ENCODE measurements around the gene SH3PXD2A. TPM values are rescaled to one million over a fixed set of nuclear protein-coding genes. Genes with fewer than 3 reads are reported as not detected.

The SH3PXD2A gene
- total RNA-seq, 1 donor from 2014 or later = 17.3 TPM

- Histone ChIP-seq H3K36me3 (ENCODE audit: insufficient read depth, low read length) (peaks cover 3% of the 10 kb centered on the region), H4K20me1 (ENCODE audit: insufficient read depth, low read length) (peaks cover 17% of the 10 kb centered on the region), H3K27ac (ENCODE audit: low read depth, low read length) (no peak overlapping the region), H3K9me3 (ENCODE audit: insufficient read depth, low read depth, low read length) (no peaks in the 10 kb centered on the region), H3K4me3 (ENCODE audit: insufficient read depth, low read depth, low read length) (no peak overlapping the region), H3K79me2 (ENCODE audit: insufficient read depth, low read length) (no peaks in the 10 kb centered on the region), H3K4me1 (ENCODE audit: insufficient read depth, low read length) (no peaks in the 10 kb centered on the region), H3K27me3 (ENCODE audit: insufficient read depth, low read length) (no peaks in the 10 kb centered on the region), H3K9ac (ENCODE audit: low read length) (no peak overlapping the region), H2AFZ (ENCODE audit: low read depth, low read length) (no peak overlapping the region), H3K4me2 (ENCODE audit: low read length) (no peak overlapping the region)
- no peak overlapping the region for H3K4me3 Mint-ChIP-seq (ENCODE audit: unreplicated experiment)
- peaks cover 2% of the 10 kb centered on the region for H3K4me1 Mint-ChIP-seq (ENCODE audit: low read depth, unreplicated experiment)
- TF ChIP-seq, protein P1, sequence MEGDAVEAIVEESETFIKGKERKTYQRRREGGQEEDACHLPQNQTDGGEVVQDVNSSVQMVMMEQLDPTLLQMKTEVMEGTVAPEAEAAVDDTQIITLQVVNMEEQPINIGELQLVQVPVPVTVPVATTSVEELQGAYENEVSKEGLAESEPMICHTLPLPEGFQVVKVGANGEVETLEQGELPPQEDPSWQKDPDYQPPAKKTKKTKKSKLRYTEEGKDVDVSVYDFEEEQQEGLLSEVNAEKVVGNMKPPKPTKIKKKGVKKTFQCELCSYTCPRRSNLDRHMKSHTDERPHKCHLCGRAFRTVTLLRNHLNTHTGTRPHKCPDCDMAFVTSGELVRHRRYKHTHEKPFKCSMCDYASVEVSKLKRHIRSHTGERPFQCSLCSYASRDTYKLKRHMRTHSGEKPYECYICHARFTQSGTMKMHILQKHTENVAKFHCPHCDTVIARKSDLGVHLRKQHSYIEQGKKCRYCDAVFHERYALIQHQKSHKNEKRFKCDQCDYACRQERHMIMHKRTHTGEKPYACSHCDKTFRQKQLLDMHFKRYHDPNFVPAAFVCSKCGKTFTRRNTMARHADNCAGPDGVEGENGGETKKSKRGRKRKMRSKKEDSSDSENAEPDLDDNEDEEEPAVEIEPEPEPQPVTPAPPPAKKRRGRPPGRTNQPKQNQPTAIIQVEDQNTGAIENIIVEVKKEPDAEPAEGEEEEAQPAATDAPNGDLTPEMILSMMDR (IDR thresholded peaks at IDR 0.05; ENCODE audit: insufficient read depth, low read depth, low read length) = no peak
- TF ChIP-seq EZH2 (IDR thresholded peaks at IDR 0.05; ENCODE audit: insufficient read depth, low read length) = no peak
- H3K9me3 Mint-ChIP-seq (ENCODE audit: unreplicated experiment) = peaks cover 2% of the 10 kb centered on the region
- H3K27me3 Mint-ChIP-seq (ENCODE audit: low read depth, unreplicated experiment) = peaks cover 9% of the 10 kb centered on the region
- peaks cover 38% of the 10 kb centered on the region for H3K36me3 Mint-ChIP-seq (ENCODE audit: low read depth, unreplicated experiment)
- H3K27ac Mint-ChIP-seq (ENCODE audit: unreplicated experiment) = no peak overlapping the region
- DNase-seq (ENCODE audit: low read depth) = no peak
- FAIRE-seq = no peak
These were observed 227.5 kb downstream of the SH3PXD2A start for GRCh38 chr10:103627893-103628292.

DNA sequence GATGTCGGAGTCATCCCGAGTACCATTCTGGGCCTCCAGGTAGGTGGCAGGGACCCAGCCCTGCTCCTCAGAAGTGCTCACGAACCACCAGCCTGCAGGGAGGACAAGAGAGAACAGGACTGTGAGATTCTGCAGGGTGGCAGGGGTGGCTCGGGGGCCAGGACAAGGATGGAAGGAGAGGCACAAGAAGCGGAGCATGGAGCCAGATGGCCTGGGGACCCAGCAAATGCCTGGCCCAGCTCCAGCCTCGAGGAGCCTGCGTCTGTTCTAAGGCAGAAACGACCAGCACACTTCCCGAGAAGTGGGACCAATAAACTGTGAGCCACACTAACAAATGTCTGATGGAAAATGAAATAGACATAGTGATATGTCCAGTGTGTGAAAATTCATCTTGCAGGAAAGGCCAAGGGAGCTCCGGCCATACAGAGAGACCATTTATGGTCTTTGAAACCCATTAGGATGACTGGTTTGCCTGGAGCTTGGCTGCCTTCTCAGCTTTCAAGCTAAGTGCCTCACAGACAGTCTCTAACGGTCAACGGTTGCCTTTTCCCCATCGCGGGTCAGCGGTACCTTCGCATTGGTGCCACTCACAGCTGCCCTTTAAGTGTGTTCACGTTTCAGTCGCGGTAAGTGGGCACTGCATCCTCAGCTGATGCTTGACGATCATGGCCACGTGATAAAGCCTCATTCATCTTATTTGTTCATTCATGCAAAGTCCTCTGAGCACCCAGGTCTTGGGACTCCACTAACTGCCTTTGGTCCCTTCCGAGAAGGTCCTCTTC, 228.1 kb downstream of the SH3PXD2A start:
- FAIRE-seq = no peak
- H3K4me1 Mint-ChIP-seq (ENCODE audit: low read depth, unreplicated experiment) = no peaks in the 10 kb centered on the region
- TF ChIP-seq, protein P1 (IDR thresholded peaks at IDR 0.05; ENCODE audit: insufficient read depth, low read depth, low read length) = no peak
- no peak for TF ChIP-seq EZH2 (IDR thresholded peaks at IDR 0.05; ENCODE audit: insufficient read depth, low read length)
- no peak overlapping the region for H3K4me3 Mint-ChIP-seq (ENCODE audit: unreplicated experiment)
- H3K9me3 Mint-ChIP-seq (ENCODE audit: unreplicated experiment) = peaks cover 2% of the 10 kb centered on the region
- no peak overlapping the region for H3K9ac ChIP-seq (ENCODE audit: low read length)
- H3K27me3 Mint-ChIP-seq (ENCODE audit: low read depth, unreplicated experiment) = peaks cover 9% of the 10 kb centered on the region
- H3K4me2 ChIP-seq (ENCODE audit: low read length) = no peak overlapping the region
- no peak overlapping the region for H2AFZ ChIP-seq (ENCODE audit: low read depth, low read length)
- no peak overlapping the region for H3K27ac Mint-ChIP-seq (ENCODE audit: unreplicated experiment)
- no peak overlapping the region for H3K27ac ChIP-seq (ENCODE audit: low read depth, low read length)
- peaks cover 17% of the 10 kb centered on the region for H4K20me1 ChIP-seq (ENCODE audit: insufficient read depth, low read length)
- peaks cover 3% of the 10 kb centered on the region for H3K36me3 ChIP-seq (ENCODE audit: insufficient read depth, low read length)
- H3K4me3 ChIP-seq (ENCODE audit: insufficient read depth, low read depth, low read length) = no peak overlapping the region
- H3K79me2 ChIP-seq (ENCODE audit: insufficient read depth, low read length) = no peaks in the 10 kb centered on the region
- peaks cover 38% of the 10 kb centered on the region for H3K36me3 Mint-ChIP-seq (ENCODE audit: low read depth, unreplicated experiment)
- H3K9me3 ChIP-seq (ENCODE audit: insufficient read depth, low read depth, low read length) = no peaks in the 10 kb centered on the region
- H3K27me3 ChIP-seq (ENCODE audit: insufficient read depth, low read length) = no peaks in the 10 kb centered on the region
- H3K4me1 ChIP-seq (ENCODE audit: insufficient read depth, low read length) = no peaks in the 10 kb centered on the region
- no peak for DNase-seq (ENCODE audit: low read depth)

GRCh38 chr10:103626178-103626577, 229.2 kb downstream of the SH3PXD2A start:
- TF ChIP-seq, protein P1 (IDR thresholded peaks at IDR 0.05; ENCODE audit: insufficient read depth, low read depth, low read length) = no peak
- no peak for TF ChIP-seq EZH2 (IDR thresholded peaks at IDR 0.05; ENCODE audit: insufficient read depth, low read length)
- Mint-ChIP-seq H3K4me3 (ENCODE audit: unreplicated experiment) (no peak overlapping the region), H3K4me1 (ENCODE audit: low read depth, unreplicated experiment) (no peaks in the 10 kb centered on the region), H3K36me3 (ENCODE audit: low read depth, unreplicated experiment) (peaks cover 34% of the 10 kb centered on the region), H3K27me3 (ENCODE audit: low read depth, unreplicated experiment) (peaks cover 9% of the 10 kb centered on the region), H3K27ac (ENCODE audit: unreplicated experiment) (no peak overlapping the region), H3K9me3 (ENCODE audit: unreplicated experiment) (peaks cover 2% of the 10 kb centered on the region)
- H3K4me1 ChIP-seq (ENCODE audit: insufficient read depth, low read length) = no peaks in the 10 kb centered on the region
- no peak overlapping the region for H3K9ac ChIP-seq (ENCODE audit: low read length)
- no peak overlapping the region for H3K4me3 ChIP-seq (ENCODE audit: insufficient read depth, low read depth, low read length)
- H2AFZ ChIP-seq (ENCODE audit: low read depth, low read length) = no peak overlapping the region
- no peak overlapping the region for H3K4me2 ChIP-seq (ENCODE audit: low read length)
- H3K79me2 ChIP-seq (ENCODE audit: insufficient read depth, low read length) = no peaks in the 10 kb centered on the region
- peaks cover 3% of the 10 kb centered on the region for H3K36me3 ChIP-seq (ENCODE audit: insufficient read depth, low read length)
- H4K20me1 ChIP-seq (ENCODE audit: insufficient read depth, low read length) = peaks cover 12% of the 10 kb centered on the region
- no peaks in the 10 kb centered on the region for H3K9me3 ChIP-seq (ENCODE audit: insufficient read depth, low read depth, low read length)
- H3K27ac ChIP-seq (ENCODE audit: low read depth, low read length) = no peak overlapping the region
- no peak for DNase-seq (ENCODE audit: low read depth)
- no peak for FAIRE-seq
- no peaks in the 10 kb centered on the region for H3K27me3 ChIP-seq (ENCODE audit: insufficient read depth, low read length)
